ENCODE measurements around the gene JSRP1.

The JSRP1 gene

GRCh38 chr19:2235381-2236063 lies 20.7 kb downstream of the JSRP1 start:
- Histone ChIP-seq H3K9ac (peak overlapping the region; percentile 88), H3K79me2 (ENCODE audit: insufficient read depth, low read depth) (peaks cover 72% of the 10 kb centered on the region), H3K27me3 (ENCODE audit: insufficient read depth, low read depth) (no peaks in the 10 kb centered on the region), H3K4me3 (IDR thresholded peaks at IDR 0.05; ENCODE audit: insufficient read depth, low read depth, low read length) (no peak overlapping the region), H2AFZ (ENCODE audit: low read depth) (peak overlapping the region; percentile 18; the same call in 1 of the 2 replicates), H4K20me1 (ENCODE audit: insufficient read depth) (peaks cover 13% of the 10 kb centered on the region), H3K4me2 (peak overlapping the region; percentile 68), H3K36me3 (ENCODE audit: insufficient read depth) (peaks cover 3% of the 10 kb centered on the region; the same call in 1 of the 2 replicates), H3K27ac (peak overlapping the region; percentile 78), H3K4me1 (ENCODE audit: low read depth, poor library complexity, severe bottlenecking) (peaks cover 56% of the 10 kb centered on the region)
- TF ChIP-seq, protein P1, sequence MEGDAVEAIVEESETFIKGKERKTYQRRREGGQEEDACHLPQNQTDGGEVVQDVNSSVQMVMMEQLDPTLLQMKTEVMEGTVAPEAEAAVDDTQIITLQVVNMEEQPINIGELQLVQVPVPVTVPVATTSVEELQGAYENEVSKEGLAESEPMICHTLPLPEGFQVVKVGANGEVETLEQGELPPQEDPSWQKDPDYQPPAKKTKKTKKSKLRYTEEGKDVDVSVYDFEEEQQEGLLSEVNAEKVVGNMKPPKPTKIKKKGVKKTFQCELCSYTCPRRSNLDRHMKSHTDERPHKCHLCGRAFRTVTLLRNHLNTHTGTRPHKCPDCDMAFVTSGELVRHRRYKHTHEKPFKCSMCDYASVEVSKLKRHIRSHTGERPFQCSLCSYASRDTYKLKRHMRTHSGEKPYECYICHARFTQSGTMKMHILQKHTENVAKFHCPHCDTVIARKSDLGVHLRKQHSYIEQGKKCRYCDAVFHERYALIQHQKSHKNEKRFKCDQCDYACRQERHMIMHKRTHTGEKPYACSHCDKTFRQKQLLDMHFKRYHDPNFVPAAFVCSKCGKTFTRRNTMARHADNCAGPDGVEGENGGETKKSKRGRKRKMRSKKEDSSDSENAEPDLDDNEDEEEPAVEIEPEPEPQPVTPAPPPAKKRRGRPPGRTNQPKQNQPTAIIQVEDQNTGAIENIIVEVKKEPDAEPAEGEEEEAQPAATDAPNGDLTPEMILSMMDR (conservative IDR thresholded peaks at IDR 0.05; ENCODE audit: low read depth, low read length): no peak

DNA sequence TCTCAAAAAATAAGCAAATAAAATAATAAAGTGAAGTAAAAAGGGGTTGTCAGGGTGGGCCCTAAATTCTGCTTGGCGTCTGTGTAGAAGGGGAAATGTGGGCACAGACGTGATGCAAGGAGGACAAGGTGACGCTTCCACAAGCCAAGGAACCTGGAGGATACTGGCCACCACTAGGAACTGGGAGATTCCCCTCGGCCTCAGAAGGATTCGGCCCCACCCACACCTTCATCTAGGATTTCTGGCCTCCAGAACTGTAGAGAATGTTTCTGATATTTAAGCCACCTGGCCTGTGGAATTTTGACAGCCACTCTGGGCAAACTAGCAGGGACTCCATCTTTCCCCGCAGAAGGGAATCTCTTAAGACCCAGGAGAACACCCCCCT lies 21.2 kb downstream of the JSRP1 start:
- Histone ChIP-seq H4K20me1 (ENCODE audit: insufficient read depth) (peaks cover 7% of the 10 kb centered on the region), H3K9ac (peak overlapping the region; percentile 88), H3K27me3 (ENCODE audit: insufficient read depth, low read depth) (no peaks in the 10 kb centered on the region), H3K79me2 (ENCODE audit: insufficient read depth, low read depth) (peaks cover 67% of the 10 kb centered on the region), H2AFZ (ENCODE audit: low read depth) (no peak overlapping the region), H3K4me1 (ENCODE audit: low read depth, poor library complexity, severe bottlenecking) (peaks cover 50% of the 10 kb centered on the region), H3K36me3 (ENCODE audit: insufficient read depth) (peaks cover 7% of the 10 kb centered on the region; the same call in 1 of the 2 replicates), H3K27ac (peak overlapping the region; percentile 78), H3K4me3 (IDR thresholded peaks at IDR 0.05; ENCODE audit: insufficient read depth, low read depth, low read length) (no peak overlapping the region), H3K4me2 (peak overlapping the region; percentile 68)
- TF ChIP-seq, protein P1 (conservative IDR thresholded peaks at IDR 0.05; ENCODE audit: low read depth, low read length): no peak

- Histone ChIP-seq H4K20me1 (ENCODE audit: insufficient read depth) (no peaks in the 10 kb centered on the region), H3K4me3 (IDR thresholded peaks at IDR 0.05; ENCODE audit: insufficient read depth, low read depth, low read length) (no peak overlapping the region), H3K36me3 (ENCODE audit: insufficient read depth) (peaks cover 7% of the 10 kb centered on the region; the same call in 1 of the 2 replicates), H3K4me1 (ENCODE audit: low read depth, poor library complexity, severe bottlenecking) (peaks cover 39% of the 10 kb centered on the region), H2AFZ (ENCODE audit: low read depth) (no peak overlapping the region), H3K4me2 (no peak overlapping the region; the same call in 1 of the 2 replicates), H3K27ac (no peak overlapping the region), H3K79me2 (ENCODE audit: insufficient read depth, low read depth) (peaks cover 54% of the 10 kb centered on the region), H3K27me3 (ENCODE audit: insufficient read depth, low read depth) (no peaks in the 10 kb centered on the region), H3K9ac (no peak overlapping the region)
- TF ChIP-seq, protein P1 (conservative IDR thresholded peaks at IDR 0.05; ENCODE audit: low read depth, low read length): no peak
These were observed 22.5 kb downstream of the JSRP1 start for GRCh38 chr19:2233601-2234280.

DNA sequence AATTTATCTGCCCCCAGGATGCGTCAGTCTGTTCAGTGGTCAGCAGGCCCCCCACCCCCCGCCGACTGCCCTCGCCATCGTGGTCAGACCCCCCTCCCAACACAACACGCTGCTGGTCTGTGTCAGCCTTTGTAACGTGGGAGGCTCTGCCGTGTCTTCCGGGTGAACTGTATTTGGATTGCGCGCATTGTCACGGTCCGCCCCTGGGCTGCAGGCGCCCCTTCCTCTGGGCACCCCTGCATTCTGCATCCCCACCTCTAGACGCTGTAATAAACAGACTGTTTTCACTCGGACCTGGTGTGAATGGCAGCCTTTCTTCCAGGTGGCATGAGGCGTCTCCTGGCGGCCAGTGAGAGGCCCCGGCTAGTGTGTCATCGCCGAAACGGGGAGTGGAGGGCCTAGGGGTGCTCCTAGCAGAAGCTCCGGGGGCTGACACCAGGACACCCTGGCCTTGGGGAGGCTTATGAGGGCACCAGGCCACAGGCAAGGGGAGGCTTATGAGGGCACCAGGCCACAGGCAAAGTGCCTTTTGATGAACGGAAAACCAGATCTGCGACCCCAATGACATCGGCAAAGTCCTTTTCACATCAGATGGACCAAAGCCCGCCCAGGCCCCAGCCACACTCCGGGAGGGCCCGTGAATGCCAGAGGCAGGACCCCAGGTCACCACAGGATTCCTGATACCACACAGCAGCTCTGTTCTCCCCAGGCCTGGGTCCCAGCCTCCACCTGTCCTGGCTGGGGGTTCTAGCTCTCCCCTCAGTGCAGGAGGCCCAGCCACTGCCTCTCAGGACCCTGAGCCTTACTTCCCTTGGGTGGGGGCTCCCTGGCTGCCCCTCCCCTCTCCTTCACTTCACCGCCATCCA lies 23.7 kb downstream of the JSRP1 start:
- TF ChIP-seq, protein P1 (conservative IDR thresholded peaks at IDR 0.05; ENCODE audit: low read depth, low read length): no peak
- Histone ChIP-seq H3K4me1 (ENCODE audit: low read depth, poor library complexity, severe bottlenecking) (peaks cover 37% of the 10 kb centered on the region), H3K27ac (no peak overlapping the region), H3K36me3 (ENCODE audit: insufficient read depth) (peaks cover 7% of the 10 kb centered on the region; the same call in 1 of the 2 replicates), H2AFZ (ENCODE audit: low read depth) (no peak overlapping the region), H3K27me3 (ENCODE audit: insufficient read depth, low read depth) (no peaks in the 10 kb centered on the region), H3K9ac (no peak overlapping the region), H3K4me3 (IDR thresholded peaks at IDR 0.05; ENCODE audit: insufficient read depth, low read depth, low read length) (no peak overlapping the region), H3K79me2 (ENCODE audit: insufficient read depth, low read depth) (peaks cover 42% of the 10 kb centered on the region), H3K4me2 (no peak overlapping the region), H4K20me1 (ENCODE audit: insufficient read depth) (no peaks in the 10 kb centered on the region)
